Liver (tissue), 3 donors: ENCODE data around the gene SPATS2.

Experiments
- CTCF ChIP-seq: fragments of 150-350 bp; IDR thresholded peaks from 2 replicates; pipeline ENCODE4 v1.5.1; 2017; ENCODE audit warnings: improper control_type of control experiment, low read depth, low read length; ENCODE audit not compliant: missing input control
- SP1 ChIP-seq: IDR thresholded peaks from 2 replicates; pipeline ENCODE4 v1.6.1; 2018; ENCODE audit warnings: antibody characterized with exemption, mild to moderate bottlenecking
- TAF1 ChIP-seq: conservative IDR thresholded peaks from 2 replicates; pipeline ENCODE4 v1.6.1; 2016; ENCODE audit warnings: antibody characterized with exemption, mild to moderate bottlenecking
- donor health status: healthy.
- donor health status: healthy.

- TF ChIP-seq CTCF, result no peak
- TF ChIP-seq SP1, result no peak
- no peak for TF ChIP-seq TAF1
These were observed 181.8 kb downstream of the SPATS2 start for GRCh38 chr12:49548822-49549648.
